HEK293 (cell line): Measurements from ENCODE around the gene PDE9A.

Experiments
- CTCF ChIP-seq: fragments of 450-650 bp; formaldehyde crosslinking; IDR thresholded peaks from 2 replicates; pipeline ENCODE4 v1.5.1; 2016; ENCODE audit warnings: missing biosample characterization, missing genetic modification characterization
- ELK4 ChIP-seq: IDR thresholded peaks from 2 replicates; pipeline ENCODE4 v1.6.1; 2011; ENCODE audit warnings: mild to moderate bottlenecking, low read depth, low read length, borderline replicate concordance
- GLIS2 ChIP-seq: fragments of 450-650 bp; formaldehyde crosslinking; IDR thresholded peaks from 2 replicates; pipeline ENCODE4 v1.5.1; 2016; ENCODE audit warnings: missing biosample characterization, missing genetic modification characterization
- KLF16 ChIP-seq: fragments of 450-650 bp; formaldehyde crosslinking; IDR thresholded peaks from 2 replicates; pipeline ENCODE4 v1.5.1; 2017; ENCODE audit warnings: missing biosample characterization, missing genetic modification characterization
- SETDB1 ChIP-seq: IDR thresholded peaks from one replicate; pipeline ENCODE4 v1.6.1; 2017; ENCODE audit warnings: mild to moderate bottlenecking, low read length, moderate library complexity, mixed read lengths; ENCODE audit not compliant: insufficient read length
- TSHZ1 ChIP-seq: fragments of 450-650 bp; formaldehyde crosslinking; IDR thresholded peaks from 2 replicates; pipeline ENCODE4 v1.5.1; 2016; ENCODE audit warnings: missing biosample characterization, missing genetic modification characterization, borderline replicate concordance
- ZNF133 ChIP-seq: fragments of 450-650 bp; formaldehyde crosslinking; IDR thresholded peaks from 2 replicates; pipeline ENCODE4 v1.5.1; 2016; ENCODE audit warnings: missing biosample characterization, missing genetic modification characterization
- ZNF302 ChIP-seq: fragments of 450-650 bp; formaldehyde crosslinking; IDR thresholded peaks from 2 replicates; pipeline ENCODE4 v1.5.1; 2016; ENCODE audit warnings: missing biosample characterization, missing genetic modification characterization, low read depth
- ZNF362 ChIP-seq: fragments of 450-650 bp; formaldehyde crosslinking; IDR thresholded peaks from 2 replicates; pipeline ENCODE4 v1.5.1; 2016; ENCODE audit warnings: missing biosample characterization, missing genetic modification characterization
- ZNF639 ChIP-seq: fragments of 450-650 bp; formaldehyde crosslinking; IDR thresholded peaks from 2 replicates; pipeline ENCODE4 v1.5.1; 2016; ENCODE audit warnings: missing biosample characterization, missing genetic modification characterization
- ZNF658 ChIP-seq: fragments of 450-650 bp; formaldehyde crosslinking; IDR thresholded peaks from 2 replicates; pipeline ENCODE4; 2016; ENCODE audit warnings: missing biosample characterization, missing genetic modification characterization
- ZSCAN18 ChIP-seq: fragments of 450-650 bp; formaldehyde crosslinking; IDR thresholded peaks from 2 replicates; pipeline ENCODE4 v1.5.1; 2016; ENCODE audit warnings: missing biosample characterization, missing genetic modification characterization

GRCh38 chr21:42758721-42759593 lies 105.5 kb downstream of the PDE9A start:
- TF ChIP-seq ZNF133 (tag by site-specific recombination) (no peak), ZNF639 (tag by site-specific recombination) (no peak), GLIS2 (tag by site-specific recombination) (no peak), ZNF362 (tag by site-specific recombination) (no peak), ELK4 (no peak), ZSCAN18 (tag by site-specific recombination) (no peak), CTCF (tag by site-specific recombination) (no peak), ZNF658 (tag by site-specific recombination) (no peak), TSHZ1 (no peak), ZNF302 (tag by site-specific recombination) (no peak), SETDB1 (no peak), KLF16 (tag by site-specific recombination) (no peak)
